H1 (cell line): Measurements from ENCODE around the gene ACTN3. TPM values are rescaled to one million over a fixed set of nuclear protein-coding genes. Genes with fewer than 3 reads are reported as not detected.

Experiments
- CTCF ChIP-seq, 3 experiments: IDR thresholded peaks; 1 replicate in 2 of 3; 2 replicates in 1 of 3; pipeline versions ENCODE4 v1.5.1 to v1.6.1; 2011; ENCODE audit warnings: low read length in 3 of 3, mild to moderate bottlenecking in 3 of 3, inconsistent platforms in 2 of 3, low read depth in 1 of 3, moderate library complexity in 1 of 3; ENCODE audit not compliant: insufficient read depth in 1 of 3; ENCODE audit errors: control extremely low read depth in 1 of 3
- E2F6 ChIP-seq: IDR thresholded peaks from 2 replicates; pipeline ENCODE4 v1.6.1; 2012; ENCODE audit warnings: inconsistent platforms
- GTF2F1 ChIP-seq: IDR thresholded peaks from 2 replicates; pipeline ENCODE4 v1.6.1; 2012; ENCODE audit warnings: low read depth, low read length, improper control_type of control experiment, borderline replicate concordance
- HDAC2 ChIP-seq, 2 experiments: fragments of 300-600 bp in 1 of 2; sonication (generic) in 1 of 2; IDR thresholded peaks; 2 replicates each; pipeline ENCODE4 v1.6.1; 2011 to 2012; ENCODE audit warnings: low read depth in 2 of 2, low read length in 2 of 2, mild to moderate bottlenecking in 2 of 2, moderate library complexity in 2 of 2, borderline replicate concordance in 1 of 2, inconsistent platforms in 1 of 2
- NRF1 ChIP-seq: IDR thresholded peaks from 2 replicates; pipeline ENCODE4 v1.6.1; 2011; ENCODE audit warnings: mild to moderate bottlenecking, low read depth, low read length, improper control_type of control experiment
- PHF8 ChIP-seq: fragments of 200-600 bp; sonication (generic); conservative IDR thresholded peaks from 2 replicates; pipeline ENCODE4 v1.7.1; 2012; ENCODE audit warnings: low read depth, mild to moderate bottlenecking, inconsistent platforms, low read length, moderate library complexity
- RAD21 ChIP-seq, 2 experiments: IDR thresholded peaks in 1 of 2; conservative IDR thresholded peaks in 1 of 2; 2 replicates each; pipeline ENCODE4 v1.6.1; 2011; ENCODE audit warnings: low read depth in 2 of 2, low read length in 2 of 2, improper control_type of control experiment in 1 of 2, inconsistent platforms in 1 of 2, mild to moderate bottlenecking in 1 of 2, moderate library complexity in 1 of 2
- RBBP5 ChIP-seq: IDR thresholded peaks from 2 replicates; pipeline ENCODE4 v1.7.1; 2012; ENCODE audit warnings: low read depth, mild to moderate bottlenecking, inconsistent platforms, low read length, moderate library complexity, borderline replicate concordance
- RFX5 ChIP-seq: IDR thresholded peaks from 2 replicates; pipeline ENCODE4 v1.6.1; 2011; ENCODE audit warnings: low read depth, low read length, improper control_type of control experiment, borderline replicate concordance
- SAP30 ChIP-seq: fragments of 300-600 bp; sonication (generic); IDR thresholded peaks from 2 replicates; pipeline ENCODE4 v1.7.1; 2012; ENCODE audit warnings: low read length, moderate library complexity, mild to moderate bottlenecking, inconsistent platforms; ENCODE audit not compliant: insufficient read depth, insufficient replicate concordance
- TBP ChIP-seq: IDR thresholded peaks from 2 replicates; pipeline ENCODE4 v1.6.1; 2011; ENCODE audit warnings: low read depth, low read length, improper control_type of control experiment
- TCF12 ChIP-seq: IDR thresholded peaks from 2 replicates; pipeline ENCODE4 v1.6.1; 2011; ENCODE audit warnings: low read depth, mild to moderate bottlenecking, low read length
- YY1 ChIP-seq: IDR thresholded peaks from 2 replicates; pipeline ENCODE4 v1.6.1; 2011; ENCODE audit warnings: low read depth, mild to moderate bottlenecking, low read length
- polyA plus RNA-seq, 7 experiments: library from polyadenylated mRNA; depleted of rRNA in 3 of 7; stranded (reverse) in 5 of 7; unstranded in 2 of 7; fragments of >200 nt in 5 of 7; fragments of 200-250 nt in 2 of 7; gene quantifications; 1 replicate in 5 of 7; 2 replicates in 1 of 7; 4 replicates in 1 of 7; pipeline versions ENCODE4 v1.2.1 to v1.2.3, GENCODE V29; 2011 to 2013; ENCODE audit warnings: missing spikeins in 2 of 7, mixed read lengths in 2 of 7
- total RNA-seq: library from RNA; stranded (reverse); fragmentation: NEBNext Ultra II Directional; extraction: Animal tissue kit (Norgen Biotek cat#: 25700); gene quantifications from 2 replicates; pipeline ENCODE4 v1.2.1, GENCODE V29; 2021

The ACTN3 gene
- total and polyA plus RNA-seq, 2 of the 8 experiments (the other 6 are each of a cell fraction or from before 2014, with no cell fraction given), result 30.8 to 36.7 TPM

- TF ChIP-seq CTCF (IDR thresholded peaks at IDR 0.05; ENCODE audit: control extremely low read depth in 1 of 3, insufficient read depth in 1 of 3, low read depth in 1 of 3, low read length in 3 of 3), result peak; percentile 91 to 99 (median 91)
- peak; percentile 45 to 68; a peak in 3 of 4 replicates for TF ChIP-seq RAD21 (IDR thresholded peaks at IDR 0.05 in 1 of 2, conservative IDR thresholded peaks at IDR 0.05 in 1 of 2; ENCODE audit: low read depth in 2 of 2, low read length in 2 of 2)
- peak; percentile 89 for TF ChIP-seq E2F6
- TF ChIP-seq TBP, result no peak; the same call in 1 of the 2 replicates
- peak in 1 of 2 experiments; percentile 83; a peak in 2 of 4 replicates for TF ChIP-seq HDAC2 (IDR thresholded peaks at IDR 0.05; ENCODE audit: borderline replicate concordance in 1 of 2, low read depth in 2 of 2, low read length in 2 of 2)
- TF ChIP-seq GTF2F1, result peak; percentile 18; the same call in 1 of the 2 replicates
- TF ChIP-seq PHF8, result no peak
- no peak for TF ChIP-seq RFX5
- TF ChIP-seq TCF12, result peak; percentile 85; the same call in 1 of the 2 replicates
- TF ChIP-seq RBBP5, result peak; percentile 68; the same call in 1 of the 2 replicates
- TF ChIP-seq SAP30, result no peak
- peak; percentile 84 for TF ChIP-seq NRF1
- peak; percentile 62; the same call in 1 of the 2 replicates for TF ChIP-seq YY1
Observed at GRCh38 chr11:66592457-66593302, 46.0 kb downstream of the ACTN3 start, which contains the start of the genes CCDC87 and CCS (continued).
